ENCODE measurements around the gene TXNDC8. TPM values are rescaled to one million over a fixed set of nuclear protein-coding genes. Genes with fewer than 3 reads are reported as not detected.
"Not testable (repeated sequence)": the region's sequence is repeated elsewhere in the genome, so short reads cannot be mapped to it uniquely, and the experiment has no call there.

Gene TXNDC8
- total RNA-seq (2014; rRNA removed; shearing (Covaris generic)), result not detected in 2 replicates
- polyA plus RNA-seq (2015; cell fraction: cytosol; rRNA removed), result not detected in 2 replicates
- not detected in 2 replicates for polyA plus RNA-seq (2015; cell fraction: nucleus; rRNA removed)

DNA sequence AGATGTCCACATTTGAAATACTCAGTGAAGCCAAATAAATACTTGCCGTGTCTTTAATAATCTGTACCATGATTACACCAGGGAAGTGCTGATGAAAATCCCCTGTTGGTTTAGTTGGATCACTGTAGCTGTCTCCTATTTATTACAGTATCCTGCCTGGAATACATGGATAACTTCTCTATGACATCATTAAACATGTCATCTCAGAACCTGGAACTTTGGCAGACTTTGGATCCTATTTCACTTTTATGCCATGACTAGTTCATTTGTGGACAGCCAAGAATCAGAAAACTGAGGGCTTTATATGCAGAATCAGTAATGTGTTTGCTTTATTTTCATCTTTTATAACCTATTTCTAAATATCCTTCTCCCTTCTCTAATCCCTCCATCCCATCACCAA is at the start of gene TXNDC8:
Gene TXNDC8, minus strand, starts transcription at position 137 of the 400 bp plus-strand sequence.
- no peak for DNase-seq (ENCODE audit: low read depth)

DNA sequence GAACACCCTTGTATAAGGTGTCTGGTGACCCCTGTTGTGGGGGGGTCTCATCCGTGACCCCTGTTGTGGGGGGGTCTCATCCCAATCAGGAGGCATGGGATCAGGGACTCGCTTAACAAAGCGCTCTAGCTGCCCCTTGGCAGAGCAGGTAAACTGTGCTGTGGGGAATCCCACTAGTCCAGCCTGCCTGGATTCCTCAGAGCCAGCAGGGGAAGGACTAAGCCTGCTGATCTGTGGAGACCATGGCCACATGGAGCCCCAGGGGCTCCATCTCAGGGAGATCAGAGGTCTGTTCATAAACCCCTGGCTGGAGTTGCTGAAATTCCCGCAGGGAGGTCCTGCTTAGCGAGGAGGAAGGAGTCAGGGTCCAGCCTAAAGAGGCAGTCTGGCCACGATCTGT is 45.8 kb upstream of the TXNDC8 start:
- no peak for DNase-seq (ENCODE audit: low read depth)

DNA sequence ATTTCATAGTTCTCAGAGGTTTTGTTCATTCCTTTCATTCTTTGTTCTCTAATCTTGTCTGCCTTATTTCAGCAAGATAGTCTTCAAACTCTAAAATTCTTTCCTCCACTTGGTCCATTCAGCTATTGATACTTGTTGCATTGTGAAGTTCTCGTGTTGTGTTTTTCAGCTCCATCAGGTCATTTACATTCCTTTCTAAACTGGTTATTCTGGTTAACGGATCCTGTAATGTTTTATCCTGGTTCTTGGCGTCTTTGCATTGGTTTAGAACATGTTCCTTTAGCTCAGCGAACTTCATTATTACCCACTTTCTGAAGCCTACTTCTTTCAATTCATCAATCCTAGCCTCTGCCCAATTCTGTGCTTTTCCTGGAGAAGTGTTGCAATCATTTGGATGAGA is 45.1 kb upstream of the TXNDC8 start:
- no peak for DNase-seq (ENCODE audit: low read depth)

DNA sequence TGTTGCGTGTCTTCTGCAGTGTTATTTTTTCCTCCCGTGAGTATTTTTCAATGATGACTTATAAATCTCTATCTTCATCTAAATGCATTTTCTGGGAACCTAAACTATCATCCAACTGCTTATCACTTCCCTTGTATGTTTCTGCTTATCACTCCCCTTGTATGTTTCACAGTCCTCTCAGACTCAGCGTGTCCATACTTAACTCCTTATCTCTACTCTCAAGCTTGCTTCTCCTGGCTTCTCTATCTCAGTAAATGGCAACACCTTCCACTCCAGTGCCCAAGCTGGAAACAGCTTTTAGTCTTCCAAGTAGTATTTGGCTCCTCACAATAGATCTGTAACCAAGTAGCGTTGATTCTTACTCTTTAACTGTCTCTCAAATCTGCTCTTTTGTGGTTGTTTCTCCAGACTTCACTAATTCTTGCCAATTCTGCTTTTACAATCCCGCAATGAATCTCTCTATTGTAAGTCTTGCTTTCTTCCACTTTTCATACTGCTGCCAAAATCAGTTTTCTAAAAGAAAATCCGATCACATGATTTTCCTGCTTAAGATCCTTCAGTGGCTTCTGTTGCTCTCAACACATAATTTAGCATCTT is 33.8 kb upstream of the TXNDC8 start:
- no peak for DNase-seq (ENCODE audit: low read depth)

DNA sequence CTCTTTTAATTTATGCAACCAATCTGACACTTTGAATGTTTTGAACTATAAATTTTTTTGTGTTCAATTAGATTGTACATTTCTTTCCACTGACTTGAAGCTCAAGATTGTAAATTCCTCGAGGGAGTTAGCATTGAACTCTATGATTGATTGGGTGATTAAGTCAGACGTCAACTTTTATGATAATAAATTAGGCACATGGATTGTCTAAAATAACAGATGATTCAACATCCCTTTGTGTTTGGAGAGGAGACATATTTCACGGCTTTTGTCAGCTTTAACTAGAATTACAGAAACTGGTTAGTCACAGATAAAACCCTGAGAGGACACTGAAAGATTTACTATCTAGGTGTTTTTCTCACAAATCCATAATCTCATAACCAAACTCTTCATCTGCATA is 32.7 kb upstream of the TXNDC8 start:
- no peak for DNase-seq (ENCODE audit: low read depth)

DNA sequence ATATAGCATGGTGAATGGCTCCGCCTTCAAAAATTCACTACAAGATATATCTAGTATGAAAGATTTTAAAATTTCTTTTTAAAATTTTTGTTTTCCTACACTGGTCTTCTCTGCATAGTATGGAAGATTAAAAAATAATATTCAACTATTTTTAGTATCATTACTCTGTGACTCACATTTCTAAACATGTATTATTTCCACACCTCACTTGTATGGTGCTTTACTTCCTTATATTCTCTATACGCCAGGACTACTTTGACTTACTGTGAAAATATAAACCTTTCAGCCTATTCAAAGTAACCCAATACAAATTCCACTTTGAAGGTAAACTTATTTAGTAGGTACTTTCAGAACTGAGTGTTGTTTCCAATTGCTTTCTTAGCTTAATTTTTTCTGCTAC is 26.8 kb upstream of the TXNDC8 start:
- no peak for DNase-seq (ENCODE audit: low read depth)

DNA sequence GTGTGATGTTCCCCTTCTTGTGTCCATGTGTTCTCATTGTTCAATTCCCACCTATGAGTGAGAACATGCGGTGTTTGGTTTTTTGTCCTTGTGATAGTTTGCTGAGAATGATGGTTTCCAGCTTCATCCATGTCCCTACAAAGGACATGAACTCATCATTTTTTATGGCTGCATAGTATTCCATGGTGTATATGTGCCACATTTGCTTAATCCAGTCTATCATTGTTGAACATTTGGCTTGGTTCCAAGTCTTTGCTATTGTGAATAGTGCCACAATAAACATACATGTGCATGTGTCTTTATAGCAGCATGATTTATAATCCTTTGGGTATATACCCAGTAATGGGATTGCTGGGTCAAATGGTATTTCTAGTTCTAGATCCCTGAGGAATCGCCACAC is 21.3 kb upstream of the TXNDC8 start:
- DNase-seq (ENCODE audit: low read depth), result not testable (repeated sequence)

DNA sequence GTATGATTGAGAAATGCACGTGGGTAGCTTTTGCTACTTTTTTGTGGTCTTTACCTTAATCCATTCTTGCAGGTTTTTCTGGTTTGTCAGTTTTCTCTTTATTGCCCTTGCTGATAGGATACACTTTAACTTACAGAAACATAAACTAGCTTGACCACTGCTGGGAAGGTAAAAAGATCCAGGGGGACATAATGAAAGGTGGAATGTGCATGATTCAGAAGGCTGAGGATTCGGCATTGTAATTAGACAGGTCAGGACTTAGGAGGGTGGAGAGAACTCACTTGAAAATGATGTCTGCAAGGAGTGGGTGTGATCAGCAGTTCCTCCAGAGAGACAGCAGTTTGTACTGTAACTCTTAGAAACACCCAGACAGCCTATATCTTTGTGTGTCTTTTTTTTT is 19.8 kb upstream of the TXNDC8 start:
- DNase-seq (ENCODE audit: low read depth), result no peak

DNA sequence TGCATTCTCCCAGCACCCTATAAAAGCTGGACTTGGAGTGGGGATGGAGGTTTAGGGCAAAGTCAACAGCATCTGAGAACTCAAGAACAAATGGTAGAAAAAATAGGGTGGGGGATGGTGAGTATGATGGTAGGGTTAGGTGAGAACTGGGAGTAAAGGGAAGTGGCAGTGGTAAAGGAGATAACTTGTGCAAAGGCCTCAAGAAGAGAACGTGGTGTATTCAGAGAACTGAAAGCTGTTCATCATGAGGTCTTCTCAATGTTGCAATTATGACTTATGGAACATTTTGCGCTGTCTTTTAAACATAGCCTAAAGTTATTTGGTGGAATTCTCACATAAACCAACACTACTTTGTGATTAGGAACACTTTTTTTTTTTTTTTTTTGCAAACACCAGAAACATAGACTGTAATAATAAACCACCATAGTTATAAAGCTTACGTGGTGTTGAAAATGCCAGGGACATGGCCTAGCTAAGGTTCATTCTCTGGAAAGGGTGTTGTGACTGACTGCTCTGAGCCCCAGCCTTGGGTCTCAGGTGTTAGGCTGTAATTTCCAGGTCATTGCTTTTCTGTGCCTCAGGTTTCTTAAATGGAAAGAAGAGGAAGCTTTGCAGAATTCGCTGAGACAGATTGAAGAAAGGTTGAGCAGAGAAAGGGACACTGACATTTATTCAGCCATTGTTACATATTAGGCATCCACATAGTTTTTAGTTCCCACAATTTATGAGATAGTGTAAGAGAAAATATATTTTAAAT is 19.2 kb upstream of the TXNDC8 start:
- DNase-seq (ENCODE audit: low read depth), result no peak

DNA sequence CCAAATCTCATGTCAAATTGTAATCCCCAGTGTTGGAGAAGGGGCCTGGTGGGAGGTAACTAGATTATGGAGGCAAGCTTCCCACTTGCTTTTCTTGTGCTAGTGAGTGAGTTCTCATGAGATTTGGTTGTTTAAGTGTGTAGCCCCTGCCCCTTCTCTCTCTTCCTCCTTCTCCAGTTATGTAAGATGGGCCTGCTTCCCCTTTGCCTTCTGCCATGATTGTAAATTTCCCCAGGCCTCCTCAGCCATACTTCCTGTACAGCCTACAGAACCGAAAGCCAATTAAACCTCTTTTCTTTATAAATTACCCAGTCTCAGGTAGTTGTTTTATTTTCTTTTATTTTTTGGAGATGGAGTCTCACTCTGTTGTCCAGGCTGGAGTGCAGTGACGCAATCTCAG is 18.2 kb upstream of the TXNDC8 start:
- no peak for DNase-seq (ENCODE audit: low read depth)

DNA sequence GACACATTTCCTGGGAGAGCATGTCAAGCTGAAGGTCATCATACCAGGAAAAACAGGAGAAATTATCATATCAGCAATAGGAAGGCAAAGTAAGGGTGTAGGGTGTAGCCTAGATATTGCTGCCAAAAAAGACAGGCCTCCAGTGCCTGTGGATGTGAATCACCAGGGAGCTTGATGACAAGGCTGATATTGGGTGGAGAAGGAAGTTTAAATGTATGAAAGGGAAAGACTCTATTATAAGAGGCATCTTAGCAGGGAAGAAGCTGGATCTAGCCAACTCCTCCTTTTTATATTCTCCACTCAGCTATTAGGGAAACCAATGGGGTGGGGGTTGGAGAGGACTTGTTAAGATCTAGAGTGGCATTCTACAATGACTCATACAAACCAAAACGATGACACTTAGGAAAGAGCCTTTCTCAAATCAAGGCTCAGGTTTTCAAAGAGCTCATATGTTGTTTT is 13.4 kb upstream of the TXNDC8 start:
- DNase-seq (ENCODE audit: low read depth), result peak; percentile 88

DNA sequence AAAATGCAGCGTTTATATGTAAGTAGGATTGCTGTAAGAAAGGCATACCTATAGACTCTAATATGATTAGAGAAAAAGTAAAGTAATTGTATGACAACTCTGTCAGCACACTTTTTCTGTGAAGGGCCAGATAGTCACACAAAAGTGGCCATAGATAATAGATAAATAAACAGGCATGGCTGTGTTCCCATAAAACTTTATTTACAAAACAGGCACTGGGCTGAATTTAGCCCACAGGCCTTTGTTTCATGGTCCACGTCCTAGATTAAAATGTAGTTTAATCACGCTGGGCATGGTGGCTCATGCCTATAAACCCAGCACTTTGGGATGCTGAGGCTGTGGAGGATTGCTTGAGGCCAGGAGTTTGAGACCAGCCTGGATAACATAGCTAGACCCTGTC is 8.7 kb upstream of the TXNDC8 start:
- DNase-seq (ENCODE audit: low read depth), result no peak

DNA sequence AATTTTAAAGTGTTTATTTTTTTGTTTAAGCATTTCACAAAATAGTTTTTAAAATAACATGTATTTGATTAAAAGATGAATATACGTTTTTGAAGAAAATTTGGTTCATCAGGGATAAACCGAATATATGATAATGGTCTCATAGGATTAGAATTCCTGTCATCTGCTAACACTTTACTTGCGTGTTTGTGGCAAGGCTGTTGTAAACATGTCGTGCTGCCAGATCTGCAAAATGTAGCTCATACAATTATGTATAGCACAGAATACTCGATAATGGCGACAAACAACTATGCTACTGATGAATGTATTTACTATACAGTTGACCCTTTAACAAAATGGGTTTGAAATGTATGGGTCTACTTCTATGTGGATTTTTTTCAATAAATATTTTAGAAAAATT is 7.2 kb upstream of the TXNDC8 start:
- no peak for DNase-seq (ENCODE audit: low read depth)

DNA sequence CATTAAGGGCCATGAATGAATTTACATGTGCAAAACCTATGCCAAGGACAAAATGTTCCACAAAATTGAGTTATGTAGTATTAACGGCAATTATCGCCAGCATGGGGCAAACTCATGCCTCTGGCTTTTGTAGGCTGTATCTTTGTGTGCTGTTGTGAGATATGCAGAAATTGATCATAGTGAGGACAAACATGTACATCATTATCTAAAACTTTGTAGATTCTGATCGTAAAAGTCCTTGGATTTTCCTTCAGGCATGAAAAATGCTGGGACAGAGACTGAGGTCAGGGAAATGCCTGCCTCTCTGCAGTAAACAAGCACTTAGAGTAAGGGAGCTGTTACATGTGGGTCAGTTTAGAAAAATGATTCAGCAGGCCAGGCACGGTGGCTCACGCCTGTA is 5.9 kb upstream of the TXNDC8 start:
- no peak for DNase-seq (ENCODE audit: low read depth)

DNA sequence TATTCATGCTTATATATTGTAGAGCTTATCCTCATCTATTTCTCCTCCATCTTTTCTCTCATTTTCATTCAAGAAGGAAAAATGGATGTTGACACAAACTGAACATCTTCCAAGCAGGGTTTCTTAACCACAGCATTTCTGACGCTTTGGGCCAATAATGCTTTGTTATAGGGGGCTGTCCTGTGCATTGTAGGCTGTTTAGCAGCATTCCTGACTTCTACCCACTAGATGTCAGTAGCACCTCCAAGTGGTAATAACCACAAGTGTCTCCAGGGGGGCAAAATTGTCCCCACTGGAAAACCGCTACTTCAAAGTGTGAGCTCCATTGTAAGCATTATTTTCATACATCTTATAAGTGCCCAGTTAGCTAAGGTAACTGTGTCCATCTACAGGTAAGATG is 2.6 kb upstream of the TXNDC8 start:
- peak; percentile 25 for DNase-seq (ENCODE audit: low read depth)

DNA sequence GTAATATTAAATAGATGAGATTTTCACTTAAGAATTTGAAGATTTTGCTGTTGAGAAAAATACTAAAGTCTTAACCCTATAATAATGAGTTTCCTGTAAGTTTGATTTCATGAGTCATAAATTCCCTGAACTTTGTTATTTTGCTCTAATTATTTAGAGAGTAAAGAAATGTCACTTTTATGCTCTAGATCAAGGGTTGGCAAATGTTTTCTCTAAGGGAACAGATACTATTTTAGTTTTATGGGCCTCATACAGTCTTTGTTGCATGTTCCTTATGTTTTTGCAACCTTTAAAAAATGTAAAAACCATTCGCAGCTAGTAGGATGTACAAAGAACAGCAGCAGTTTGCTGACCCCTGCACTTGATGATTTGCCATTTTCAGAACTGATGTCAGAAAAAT is 480 bp upstream of the TXNDC8 start:
- no peak for DNase-seq (ENCODE audit: low read depth)

DNA sequence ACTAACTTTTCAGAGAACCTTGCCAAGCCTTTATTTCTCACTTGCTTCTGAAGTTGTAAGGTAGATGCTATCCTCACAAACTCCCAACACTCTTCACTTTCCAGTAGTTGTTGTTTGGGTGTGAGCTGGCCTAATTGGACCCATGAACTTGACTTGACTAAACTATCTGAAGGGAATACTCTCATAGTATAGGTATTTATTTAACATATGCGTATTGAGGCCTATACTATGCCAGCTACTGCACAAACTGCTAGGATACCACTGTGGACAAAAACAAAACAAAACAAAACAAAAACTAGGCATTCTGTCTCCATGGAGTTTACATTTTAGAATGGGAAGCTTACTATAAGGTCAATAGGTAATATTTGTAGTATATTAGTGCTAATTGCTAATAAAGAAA is 1.3 kb downstream of the TXNDC8 start:
- DNase-seq (ENCODE audit: low read depth), result no peak

DNA sequence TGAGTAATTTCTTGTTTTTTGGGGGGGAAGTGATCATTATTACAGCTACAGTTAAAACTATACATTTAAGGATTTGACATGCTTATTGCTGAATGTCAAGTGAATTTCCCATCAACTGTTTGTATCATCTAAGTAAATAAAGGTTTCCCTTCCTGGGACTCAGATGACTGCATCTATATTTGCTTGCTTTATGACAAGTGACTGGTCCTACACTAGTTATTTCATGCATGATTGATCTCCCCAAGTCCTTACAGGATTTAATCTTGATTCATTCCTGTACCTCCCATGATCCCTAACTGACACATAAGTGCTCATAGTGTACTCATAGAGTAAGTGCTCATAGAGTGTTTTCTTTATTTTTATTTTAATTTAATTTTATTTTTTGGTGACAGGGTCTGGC is 2.8 kb downstream of the TXNDC8 start:
- DNase-seq (ENCODE audit: low read depth), result no peak

DNA sequence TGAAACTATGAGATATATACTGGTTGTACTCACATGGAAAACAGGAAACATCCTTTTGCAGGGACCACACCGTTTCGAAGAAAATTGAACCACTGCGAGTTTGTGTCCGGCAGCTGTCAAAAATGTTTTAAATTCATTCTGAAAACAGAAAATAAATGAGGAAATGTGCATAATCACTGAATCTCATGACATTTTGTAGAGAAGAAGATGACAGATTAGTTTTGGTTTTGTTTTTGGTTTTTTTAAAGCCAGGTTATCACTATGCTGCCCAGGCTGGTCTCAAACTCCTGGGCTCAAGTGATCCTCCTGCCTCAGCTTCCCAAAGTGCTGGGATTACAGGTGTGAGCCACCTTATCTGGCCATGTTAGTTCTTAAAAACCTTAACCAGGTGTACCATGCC is 3.5 kb downstream of the TXNDC8 start:
- no peak for DNase-seq (ENCODE audit: low read depth)

DNA sequence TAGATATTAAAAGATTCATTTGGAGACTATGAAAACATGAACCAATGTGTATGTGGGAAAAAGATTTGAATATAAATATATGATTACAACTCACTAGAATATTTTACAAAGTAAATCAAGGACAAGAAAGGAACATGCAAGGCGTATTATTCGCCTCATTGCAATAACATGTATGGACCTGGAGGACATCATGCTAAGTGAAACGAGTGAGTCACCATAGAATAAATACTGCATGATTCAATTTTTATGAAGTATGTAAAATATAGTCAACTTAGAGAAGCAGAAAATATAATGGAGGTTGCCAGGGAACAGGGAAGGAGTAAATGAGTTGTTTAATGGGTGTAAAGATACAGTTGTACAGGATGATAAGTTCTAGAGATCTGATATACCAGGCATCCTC is 4.9 kb downstream of the TXNDC8 start:
- no peak for DNase-seq (ENCODE audit: low read depth)

DNA sequence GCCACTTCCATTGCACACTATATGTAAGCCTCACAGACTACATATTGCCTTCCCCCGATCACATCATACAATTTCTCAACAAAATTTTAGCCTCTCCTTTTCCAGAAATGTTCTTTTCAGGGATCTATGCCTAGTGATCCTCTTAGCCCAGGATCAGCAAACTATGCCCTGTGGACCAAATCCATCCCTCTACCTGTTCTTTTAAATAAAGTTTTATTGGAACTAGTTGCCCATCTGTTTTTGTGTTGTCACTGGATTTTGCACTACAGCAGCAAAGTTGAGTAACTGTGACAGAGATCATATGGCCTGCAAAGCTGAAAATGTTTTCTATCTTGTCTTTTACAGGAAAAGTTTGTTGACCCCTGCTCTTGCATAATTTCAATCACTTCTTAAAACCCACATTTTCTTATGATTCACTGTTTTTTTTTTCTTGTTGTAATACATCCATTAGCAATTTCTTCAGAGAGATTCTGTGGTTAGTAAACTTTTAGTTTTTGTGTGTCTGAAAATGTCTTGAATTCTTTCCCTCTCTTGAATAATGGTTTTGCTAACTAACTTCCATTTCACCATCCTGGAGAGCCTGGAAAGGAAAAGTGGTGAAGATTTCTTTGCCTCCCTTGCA is 7.1 kb downstream of the TXNDC8 start:
- no peak for DNase-seq (ENCODE audit: low read depth)

DNA sequence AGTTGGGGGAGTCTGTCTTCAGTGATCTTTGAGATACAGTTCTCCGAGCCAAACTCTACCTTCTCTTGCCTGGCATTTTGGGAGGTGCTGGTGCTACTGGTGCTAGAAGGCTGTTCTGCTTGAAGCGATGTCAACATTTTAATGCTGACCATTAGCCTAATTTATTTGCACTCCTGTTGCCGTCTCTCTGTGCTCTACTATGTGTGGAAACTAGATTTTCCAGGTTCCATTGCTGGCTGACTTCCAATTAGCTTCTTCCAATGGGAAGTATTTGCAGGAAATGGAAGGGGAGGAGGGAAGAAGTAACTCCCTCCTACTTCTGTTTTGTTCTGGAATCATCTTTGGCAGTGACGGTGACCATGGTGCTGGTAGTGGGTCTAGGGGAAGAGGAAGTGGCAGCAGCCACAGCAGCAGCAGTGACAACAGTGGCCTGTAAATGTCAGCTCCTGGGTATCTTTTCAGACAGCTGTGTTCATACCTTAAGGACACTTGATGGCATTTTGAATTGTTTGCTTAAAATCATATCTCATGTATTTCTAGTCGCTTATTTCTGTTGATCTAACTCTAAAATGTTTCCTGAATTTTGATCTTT is 7.9 kb downstream of the TXNDC8 start:
- no peak for DNase-seq (ENCODE audit: low read depth)

All from HT1080 (cell line).